Right lung (tissue), 5 donors: ENCODE results near the gene SRSF1. TPM values are rescaled to one million over a fixed set of nuclear protein-coding genes. Genes with fewer than 3 reads are reported as not detected.

ENCODE experiments used
- polyA plus RNA-seq, 5 donors: library from polyadenylated mRNA; unstranded; fragments of 120-200 nt; gene quantifications; one replicate each; pipeline versions ENCODE4 v1.2.1 to v1.2.3, GENCODE V29; 2013; ENCODE audit warnings: inconsistent platforms in 1 of 5, low replicate concordance in 1 of 5; ENCODE audit not compliant: insufficient read length in 5 of 5, insufficient read depth in 1 of 5

Gene SRSF1
- polyA plus RNA-seq, 5 donors = 279 to 434 (median 362) TPM

Other genes starting within 250 kb of the SRSF1 start
- gene MRPS23, start 157.2 kb downstream of the SRSF1 start, polyA plus RNA-seq = 10 to 100 TPM; 40.7 to 47.7 (median 44.7) TPM
- gene CUEDC1, start 51.8 kb downstream of the SRSF1 start, polyA plus RNA-seq = 10 to 100 TPM; 35.9 to 51.1 (median 37.9) TPM
- 100 to 1,000 TPM in 2 of 5 donors, 10 to 100 TPM in 3; 79.9 to 105 (median 96.7) TPM for gene VEZF1, start 19.0 kb downstream of the SRSF1 start, polyA plus RNA-seq
- gene DYNLL2, start 76.2 kb upstream of the SRSF1 start, polyA plus RNA-seq = 10 to 100 TPM; 51.7 to 69.2 (median 54.7) TPM
- under 1 TPM in 3 of 5 donors, not detected in 2; 0.04 to 0.12 (median 0.04) TPM for gene OR4D1, start 141.1 kb upstream of the SRSF1 start, polyA plus RNA-seq
- gene OR4D2, start 159.7 kb upstream of the SRSF1 start, polyA plus RNA-seq = not detected
- 1 to 10 TPM in 2 of 5 donors, under 1 TPM in 3; 0.58 to 1.1 (median 0.97) TPM for gene EPX, start 185.5 kb upstream of the SRSF1 start, polyA plus RNA-seq
- 10 to 100 TPM; 32.7 to 44.5 (median 40.4) TPM for gene MKS1, start 212.0 kb upstream of the SRSF1 start, polyA plus RNA-seq
- under 1 TPM; 0.05 to 0.29 (median 0.12) TPM for gene LPO, start 231.3 kb upstream of the SRSF1 start, polyA plus RNA-seq